GM23248 (cell line): ENCODE results near the gene CPAMD8. TPM values are rescaled to one million over a fixed set of nuclear protein-coding genes. Genes with fewer than 3 reads are reported as not detected.

Source experiments
- DNase-seq: peaks from one replicate; pipeline ENCODE4 v3.0.0-alpha.2; 2015
- H2AFZ ChIP-seq: fragments of 200-600 bp; sonication (generic); 2 replicates; pipeline ENCODE4 v1.6.1; 2016; ENCODE audit warnings: antibody characterized with exemption
- H3F3A ChIP-seq: fragments of 200-600 bp; sonication (generic); 2 replicates; pipeline ENCODE4 v1.6.1; 2016; ENCODE audit warnings: mild to moderate bottlenecking, antibody characterized with exemption, mixed run types; ENCODE audit not compliant: insufficient read depth
- H3K27ac ChIP-seq: fragments of 200-600 bp; sonication (generic); 2 replicates; pipeline ENCODE4 v1.5.1; 2016; ENCODE audit warnings: mild to moderate bottlenecking
- H3K27me3 ChIP-seq: fragments of 200-600 bp; sonication (generic); replicated peaks from 2 replicates; pipeline ENCODE4 v1.6.1; 2016; ENCODE audit warnings: mild to moderate bottlenecking; ENCODE audit not compliant: insufficient read depth
- H3K36me3 ChIP-seq: fragments of 200-600 bp; sonication (generic); 2 replicates; pipeline ENCODE4 v1.6.1; 2016; ENCODE audit warnings: low read depth, mild to moderate bottlenecking
- H3K4me1 ChIP-seq: fragments of 200-600 bp; sonication (generic); 2 replicates; pipeline ENCODE4 v1.6.1; 2016; ENCODE audit warnings: mild to moderate bottlenecking; ENCODE audit not compliant: insufficient read depth
- H3K4me2 ChIP-seq: fragments of 200-600 bp; sonication (generic); one replicate; pipeline ENCODE4 v1.6.1; 2016; ENCODE audit warnings: mild to moderate bottlenecking; ENCODE audit not compliant: unreplicated experiment
- H3K4me3 ChIP-seq: fragments of 200-600 bp; sonication (generic); 2 replicates; pipeline ENCODE4 v1.5.1; 2016; ENCODE audit warnings: mild to moderate bottlenecking
- H3K79me2 ChIP-seq: fragments of 200-600 bp; sonication (generic); 2 replicates; pipeline ENCODE4 v1.6.1; 2016; ENCODE audit warnings: mild to moderate bottlenecking; ENCODE audit not compliant: insufficient read depth
- H3K9ac ChIP-seq: fragments of 200-600 bp; sonication (generic); 2 replicates; pipeline ENCODE4 v1.6.1; 2016; ENCODE audit warnings: mild to moderate bottlenecking
- H3K9me2 ChIP-seq: fragments of 200-600 bp; sonication (generic); 2 replicates; pipeline ENCODE4 v1.6.1; 2016; ENCODE audit warnings: mixed run types, mild to moderate bottlenecking, moderate library complexity; ENCODE audit not compliant: insufficient read depth
- H3K9me3 ChIP-seq: fragments of 200-600 bp; sonication (generic); one replicate; pipeline ENCODE4 v1.6.1; 2017; ENCODE audit warnings: low read depth
- H4K20me1 ChIP-seq: fragments of 200-600 bp; sonication (generic); 2 replicates; pipeline ENCODE4 v1.6.0; 2016; ENCODE audit not compliant: insufficient read depth
- EZH2 ChIP-seq: fragments of 200-600 bp; sonication (generic); IDR thresholded peaks from 2 replicates; pipeline ENCODE4 v1.6.1; 2018; ENCODE audit warnings: antibody characterized with exemption, mild to moderate bottlenecking; ENCODE audit not compliant: insufficient read depth, poor library complexity, severe bottlenecking
- EZH2phosphoT487 ChIP-seq: fragments of 200-600 bp; sonication (generic); IDR thresholded peaks from 2 replicates; pipeline ENCODE4 v1.6.1; 2018; ENCODE audit warnings: antibody characterized with exemption, moderate library complexity, mild to moderate bottlenecking, low read depth; ENCODE audit not compliant: insufficient read depth
- WGBS, 2 experiments: methylation state at CpG; one replicate each; pipeline ENCODE4 v1.1.6; 2015 to 2017; ENCODE audit warnings: low lambda C conversion rate in 2 of 2, low coverage in 1 of 2; ENCODE audit errors: missing lambda C conversion rate in 2 of 2; 5-methylcytosine and 5-hydroxymethylcytosine counted together
- in situ Hi-C: fragments of 300-500 bp; cut with MboI; formaldehyde crosslinking; loops from 2 replicates; pipeline ENCODE4 v1.15.0; 2020
- polyA plus RNA-seq: library from polyadenylated mRNA; unstranded; fragments of >200 nt; fragmentation: Nextera tagmentation; extraction: Ambion mirVana; gene quantifications from 2 replicates; pipeline ENCODE4 v1.2.1, GENCODE V29; 2016
- total RNA-seq: library from RNA; depleted of rRNA; stranded (reverse); fragments of >200 nt; shearing (Covaris generic); gene quantifications from 2 replicates; pipeline ENCODE4 v1.2.3, GENCODE V29; 2014

The CPAMD8 gene
- total and polyA plus RNA-seq, 2 experiments from 2014 or later = 0.76 to 0.80 TPM

DNA sequence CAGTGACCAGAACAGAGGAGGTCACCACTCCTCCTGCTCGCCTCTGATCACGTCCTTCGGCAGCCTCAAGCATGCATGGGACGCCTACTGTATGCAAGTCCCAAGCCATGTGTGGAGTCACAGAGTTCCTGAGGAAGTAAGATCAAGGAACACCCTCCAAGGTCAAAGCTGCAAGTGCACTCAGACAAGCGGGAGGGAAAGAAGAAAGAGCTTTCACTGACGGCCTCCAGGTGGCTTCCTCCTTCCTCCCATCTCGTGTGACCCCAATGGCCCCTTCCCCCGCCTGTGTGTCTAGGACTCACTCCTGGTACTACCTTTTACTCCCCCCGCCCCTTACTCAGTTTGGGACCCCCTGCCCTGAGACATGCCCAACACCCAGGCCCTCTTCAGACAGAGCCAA, 42.6 kb upstream of the CPAMD8 start:
- no peak overlapping the region for H2AFZ ChIP-seq
- 84 to 92% methylated on average over 7 to 9 of the region's 9 CpGs for WGBS, 2 experiments
- no peaks in the 10 kb centered on the region for H3K9me2 ChIP-seq

GRCh38 chr19:17063428-17063827, 36.8 kb upstream of the CPAMD8 start:
- H2AFZ ChIP-seq = no peak overlapping the region
- H3K27me3 ChIP-seq = no peaks in the 10 kb centered on the region
- TF ChIP-seq EZH2 (no peak), EZH2phosphoT487 (no peak)
- in situ Hi-C loops = no loop called here
- no peak overlapping the region for H3K4me2 ChIP-seq
- H4K20me1 ChIP-seq = no peaks in the 10 kb centered on the region
- H3F3A ChIP-seq = no peaks in the 10 kb centered on the region
- no peaks in the 10 kb centered on the region for H3K9me3 ChIP-seq
- H3K36me3 ChIP-seq = peaks cover 5% of the 10 kb centered on the region; the same call in 1 of the 2 replicates
- no peak overlapping the region for H3K9ac ChIP-seq
- no peaks in the 10 kb centered on the region for H3K9me2 ChIP-seq
- 98 to 100% methylated on average over 2 of the region's 2 CpGs for WGBS, 2 experiments
- no peaks in the 10 kb centered on the region for H3K4me1 ChIP-seq
- H3K27ac ChIP-seq = no peak overlapping the region
- H3K4me3 ChIP-seq = no peak overlapping the region
- no peak for DNase-seq
- peaks cover 30% of the 10 kb centered on the region for H3K79me2 ChIP-seq

More for the DNA sequence above, 42.6 kb upstream of the CPAMD8 start:
- no peak overlapping the region for H3K9ac ChIP-seq
- no peaks in the 10 kb centered on the region for H3F3A ChIP-seq
- no peak for DNase-seq
- H3K36me3 ChIP-seq = no peaks in the 10 kb centered on the region
- no peak for TF ChIP-seq EZH2
- TF ChIP-seq EZH2phosphoT487 = no peak
- no peaks in the 10 kb centered on the region for H3K27me3 ChIP-seq
- H3K4me2 ChIP-seq = no peak overlapping the region
- no peak overlapping the region for H3K27ac ChIP-seq
- H3K4me3 ChIP-seq = no peak overlapping the region
- peaks cover 2% of the 10 kb centered on the region for H3K4me1 ChIP-seq
- in situ Hi-C loops = no loop called here
- H4K20me1 ChIP-seq = no peaks in the 10 kb centered on the region
- no peaks in the 10 kb centered on the region for H3K9me3 ChIP-seq
- peaks cover 33% of the 10 kb centered on the region for H3K79me2 ChIP-seq

DNA sequence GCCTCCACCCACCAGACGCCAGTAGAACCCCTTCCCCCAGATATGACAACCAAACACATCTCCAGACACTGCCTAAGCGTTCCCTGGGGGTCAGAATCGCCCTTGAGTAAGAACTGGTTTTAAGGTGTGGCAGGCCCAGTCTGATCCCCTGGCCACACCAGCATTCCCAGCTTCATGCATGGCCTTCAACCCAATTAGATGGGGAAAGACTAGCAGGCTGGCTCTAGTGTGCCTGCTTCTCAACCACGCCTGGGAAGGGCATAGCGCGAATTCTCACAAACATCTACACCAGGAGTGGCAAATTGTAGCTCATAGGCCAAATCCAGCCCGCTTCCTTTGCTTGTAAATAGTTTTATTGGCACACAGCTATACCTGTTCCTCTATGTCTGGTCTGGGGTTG, 35.1 kb upstream of the CPAMD8 start:
- H3K4me2 ChIP-seq = no peak overlapping the region
- H3K4me3 ChIP-seq = no peak overlapping the region
- H3K4me1 ChIP-seq = no peaks in the 10 kb centered on the region
- H3K36me3 ChIP-seq = peaks cover 12% of the 10 kb centered on the region; the same call in 1 of the 2 replicates
- H3K9ac ChIP-seq = no peak overlapping the region
- peaks cover 30% of the 10 kb centered on the region for H3K79me2 ChIP-seq
- H3F3A ChIP-seq = no peaks in the 10 kb centered on the region
- H3K27ac ChIP-seq = no peak overlapping the region
- WGBS, 2 experiments = 97% methylated on average over 7 of the region's 7 CpGs
- H4K20me1 ChIP-seq = no peaks in the 10 kb centered on the region
- no peaks in the 10 kb centered on the region for H3K9me2 ChIP-seq
- no peak overlapping the region for H2AFZ ChIP-seq
- no peaks in the 10 kb centered on the region for H3K9me3 ChIP-seq
- no peaks in the 10 kb centered on the region for H3K27me3 ChIP-seq
- in situ Hi-C loops = no loop called here
- no peak for TF ChIP-seq EZH2phosphoT487
- no peak for TF ChIP-seq EZH2
- no peak for DNase-seq

DNA sequence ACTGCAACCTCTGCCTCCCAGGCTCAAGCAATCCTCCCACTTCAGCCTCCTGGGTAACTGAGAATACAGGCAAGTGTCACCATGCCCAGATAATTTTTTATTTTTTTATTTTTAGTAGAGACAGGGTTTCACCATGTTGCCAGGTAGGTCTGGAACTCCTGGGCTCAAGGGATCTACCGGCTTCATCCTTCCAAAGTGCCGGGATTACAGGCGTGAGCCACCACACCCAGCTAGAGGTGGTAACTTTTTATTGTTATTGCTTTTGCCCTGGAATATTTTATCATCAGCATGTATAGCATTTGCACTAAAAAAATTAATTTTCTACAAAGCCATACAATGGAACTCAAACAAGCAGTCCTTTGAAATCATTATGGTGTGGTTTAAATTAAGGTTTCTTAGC, 34.6 kb upstream of the CPAMD8 start:
- no peak overlapping the region for H3K9ac ChIP-seq
- in situ Hi-C loops = no loop called here

DNA sequence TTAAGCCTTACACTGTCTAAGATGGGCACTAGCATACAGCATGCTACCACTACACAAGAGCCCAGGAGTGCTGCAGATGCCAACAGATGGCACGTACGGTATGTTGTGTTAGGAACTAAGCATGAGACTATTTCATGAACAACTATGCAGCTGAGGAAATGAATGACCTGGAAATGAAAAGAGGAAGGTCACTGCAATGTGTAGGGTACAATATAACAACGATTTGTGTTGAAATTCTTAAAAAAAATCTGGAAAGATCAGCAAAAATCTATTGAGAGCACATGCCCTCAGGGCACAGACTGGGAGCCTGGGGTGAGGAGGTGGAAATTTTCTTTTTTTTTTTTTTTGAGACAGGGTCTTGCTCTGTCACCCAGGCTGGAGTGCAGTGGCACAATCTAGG, 34.2 kb upstream of the CPAMD8 start:
- Histone ChIP-seq H3K27me3 (no peaks in the 10 kb centered on the region), H3K9me2 (no peaks in the 10 kb centered on the region), H3K36me3 (peaks cover 12% of the 10 kb centered on the region; the same call in 1 of the 2 replicates), H3K4me3 (no peak overlapping the region), H3K27ac (no peak overlapping the region), H4K20me1 (no peaks in the 10 kb centered on the region), H3K9ac (no peak overlapping the region), H2AFZ (no peak overlapping the region), H3K9me3 (no peaks in the 10 kb centered on the region), H3K79me2 (peaks cover 29% of the 10 kb centered on the region), H3F3A (no peaks in the 10 kb centered on the region), H3K4me2 (no peak overlapping the region), H3K4me1 (no peaks in the 10 kb centered on the region)
- 95 to 96% methylated on average over 3 of the region's 3 CpGs for WGBS, 2 experiments
- TF ChIP-seq EZH2phosphoT487 (no peak), EZH2 (no peak)
- DNase-seq = no peak
- in situ Hi-C loops = no loop called here

More for the DNA sequence above, 34.6 kb upstream of the CPAMD8 start:
- Histone ChIP-seq H2AFZ (no peak overlapping the region), H3K9me3 (no peaks in the 10 kb centered on the region), H4K20me1 (no peaks in the 10 kb centered on the region), H3K4me3 (no peak overlapping the region), H3K27ac (no peak overlapping the region), H3K36me3 (peaks cover 12% of the 10 kb centered on the region; the same call in 1 of the 2 replicates), H3F3A (no peaks in the 10 kb centered on the region), H3K79me2 (peaks cover 30% of the 10 kb centered on the region), H3K4me1 (no peaks in the 10 kb centered on the region), H3K4me2 (no peak overlapping the region), H3K27me3 (no peaks in the 10 kb centered on the region), H3K9me2 (no peaks in the 10 kb centered on the region)
- no peak for DNase-seq
- TF ChIP-seq EZH2 = no peak
- no peak for TF ChIP-seq EZH2phosphoT487
- WGBS, 2 experiments = 96 to 98% methylated on average over 3 of the region's 3 CpGs
